Sigmoid colon (tissue), 7 donors: ENCODE measurements around the gene STK25. TPM values are rescaled to one million over a fixed set of nuclear protein-coding genes. Genes with fewer than 3 reads are reported as not detected.

Experiments
- DNase-seq: peaks from one replicate; pipeline ENCODE4 v3.0.0-alpha.2; 2019
- H3K27ac ChIP-seq, 4 donors: fragments of 200-600 bp; sonication (generic); one replicate each; pipeline ENCODE4 v1.5.1; 2016 to 2019; ENCODE audit warnings: mild to moderate bottlenecking in 1 of 4
- H3K27me3 ChIP-seq, 3 donors: fragments of 200-600 bp; sonication (generic); one replicate each; pipeline ENCODE4 v1.5.1; 2019; ENCODE audit warnings: mild to moderate bottlenecking in 1 of 3
- H3K36me3 ChIP-seq, 4 donors: fragments of 200-600 bp; sonication (generic); one replicate each; pipeline ENCODE4 v1.5.1; 2016 to 2019
- H3K4me1 ChIP-seq, 4 donors: fragments of 200-600 bp; sonication (generic); one replicate each; pipeline ENCODE4 v1.5.1; 2017 to 2019
- H3K4me3 ChIP-seq, 4 donors: fragments of 200-600 bp; sonication (generic); one replicate each; pipeline ENCODE4 v1.5.1; 2017 to 2019; ENCODE audit warnings: mild to moderate bottlenecking in 2 of 4, moderate library complexity in 1 of 4
- H3K9me3 ChIP-seq, 4 donors: fragments of 200-600 bp in 3 of 4; sonication (generic) in 3 of 4; one replicate each; pipeline versions ENCODE4 v1.5.1 to v1.6.1; 2013 to 2019
- CTCF ChIP-seq, 4 experiments: fragments of 450-650 bp in 3 of 4; fragments of 200-600 bp in 1 of 4; IDR thresholded peaks; one replicate each; pipeline ENCODE4 v1.5.1; 2016 to 2019; ENCODE audit warnings: antibody characterized with exemption in 4 of 4, mild to moderate bottlenecking in 3 of 4, moderate library complexity in 2 of 4
- EP300 ChIP-seq, 4 donors: sonication (generic); formaldehyde crosslinking; IDR thresholded peaks; one replicate each; pipeline ENCODE4 v1.6.1; 2017; ENCODE audit warnings: antibody characterized with exemption in 4 of 4
- POLR2A ChIP-seq, 2 donors: fragments of 450-650 bp; IDR thresholded peaks; one replicate each; pipeline ENCODE4 v1.6.1; 2016; ENCODE audit warnings: antibody characterized with exemption in 2 of 2, mild to moderate bottlenecking in 2 of 2, moderate library complexity in 2 of 2
- POLR2AphosphoS5 ChIP-seq, 4 donors: sonication (generic); formaldehyde crosslinking; IDR thresholded peaks; one replicate each; pipeline ENCODE4 v1.6.1; 2017; ENCODE audit warnings: antibody characterized with exemption in 4 of 4
- WGBS, 2 donors: extraction: QIAGEN DNeasy Blood & Tissue Kit; methylation state at CpG; one replicate each; pipeline ENCODE4 v1.1.7; 2013; 5-methylcytosine and 5-hydroxymethylcytosine counted together
- intact Hi-C: fragments of 100-400 bp; cut with DNase I; formaldehyde crosslinking; loops from one replicate; pipeline ENCODE4 v1.15.1; 2023
- polyA plus RNA-seq, 3 donors: library from polyadenylated mRNA; stranded (reverse); fragments of 200-250 nt; gene quantifications; one replicate each; pipeline ENCODE4 v1.2.3, GENCODE V29; 2013
- total RNA-seq, 4 donors: library from RNA; depleted of rRNA; stranded (reverse); fragments of >200 nt; gene quantifications; one replicate each; pipeline ENCODE4 v1.1.0, GENCODE V29; 2016
- donor health status: healthy with polysubstance abuse.
- donor health status: Bipolar disorder and iron deficiency.
- donor health status: healthy.

STK25 gene
- total and polyA plus RNA-seq, 7 donors = 77.7 to 266 (median 135) TPM

GRCh38 chr2:241535871-241536655, 27.7 kb upstream of the STK25 start:
- Histone ChIP-seq H3K4me3 (no peak overlapping the region), H3K4me1 (peaks cover 0 to 9% (median 6%) of the 10 kb centered on the region in 4 donors), H3K9me3 (no peaks in the 10 kb centered on the region), H3K27ac (no peak overlapping the region), H3K36me3 (no peaks in the 10 kb centered on the region), H3K27me3 (peaks cover 3 to 17% (median 6%) of the 10 kb centered on the region in 3 donors)
- TF ChIP-seq POLR2AphosphoS5 (IDR thresholded peaks at IDR 0.05) (no peak), EP300 (IDR thresholded peaks at IDR 0.05) (no peak), CTCF (IDR thresholded peaks at IDR 0.05) (no peak), POLR2A (IDR thresholded peaks at IDR 0.05) (no peak)
- intact Hi-C loops = no loop called here
- 55 to 67% methylated on average over 13 of the region's 13 CpGs for WGBS, 2 donors
- DNase-seq = no peak

GRCh38 chr2:241534701-241535375, 26.5 kb upstream of the STK25 start:
- Histone ChIP-seq H3K27ac (no peak overlapping the region), H3K4me3 (no peak overlapping the region), H3K27me3 (peaks cover 0 to 5% (median 0%) of the 10 kb centered on the region in 3 donors), H3K36me3 (no peaks in the 10 kb centered on the region), H3K4me1 (no peaks in the 10 kb centered on the region), H3K9me3 (no peaks in the 10 kb centered on the region)
- no peak for TF ChIP-seq POLR2AphosphoS5 (IDR thresholded peaks at IDR 0.05)
- no peak for TF ChIP-seq CTCF (IDR thresholded peaks at IDR 0.05)
- no peak for TF ChIP-seq POLR2A (IDR thresholded peaks at IDR 0.05)
- TF ChIP-seq EP300 (IDR thresholded peaks at IDR 0.05) = no peak
- intact Hi-C loops = no loop called here
- no peak for DNase-seq
- whole genome bisulfite sequencing, 2 donors = 81 to 85% methylated on average over 17 of the region's 17 CpGs

- Histone ChIP-seq H3K27ac (no peak overlapping the region), H3K9me3 (no peaks in the 10 kb centered on the region), H3K27me3 (peaks cover 0 to 5% (median 0%) of the 10 kb centered on the region in 3 donors), H3K4me3 (no peak overlapping the region), H3K36me3 (no peaks in the 10 kb centered on the region), H3K4me1 (no peaks in the 10 kb centered on the region)
- no peak for TF ChIP-seq EP300 (IDR thresholded peaks at IDR 0.05)
- 82 to 90% methylated on average over 7 of the region's 7 CpGs for WGBS, 2 donors
- intact Hi-C loops = no loop called here
- DNase-seq = no peak
These were observed 25.9 kb upstream of the STK25 start for GRCh38 chr2:241534293-241534692.

GRCh38 chr2:241532733-241533601, 24.6 kb upstream of the STK25 start:
- peaks cover 0 to 5% (median 0%) of the 10 kb centered on the region in 3 donors for H3K27me3 ChIP-seq
- intact Hi-C loops = no loop called here
- no peak for DNase-seq
- TF ChIP-seq EP300 (IDR thresholded peaks at IDR 0.05) = no peak
- no peak for TF ChIP-seq POLR2AphosphoS5 (IDR thresholded peaks at IDR 0.05)
- no peak for TF ChIP-seq POLR2A (IDR thresholded peaks at IDR 0.05)
- no peak for TF ChIP-seq CTCF (IDR thresholded peaks at IDR 0.05)
- no peaks in the 10 kb centered on the region for H3K4me1 ChIP-seq
- H3K4me3 ChIP-seq = no peak overlapping the region
- no peak overlapping the region for H3K27ac ChIP-seq
- WGBS, 2 donors = 86 to 88% methylated on average over 26 of the region's 26 CpGs
- H3K36me3 ChIP-seq = no peaks in the 10 kb centered on the region
- no peaks in the 10 kb centered on the region for H3K9me3 ChIP-seq

GRCh38 chr2:241532168-241532567, 23.8 kb upstream of the STK25 start:
- no peaks in the 10 kb centered on the region for H3K27me3 ChIP-seq
- intact Hi-C loops = no loop called here
- H3K9me3 ChIP-seq = no peaks in the 10 kb centered on the region
- no peak for TF ChIP-seq POLR2A (IDR thresholded peaks at IDR 0.05)
- TF ChIP-seq POLR2AphosphoS5 (IDR thresholded peaks at IDR 0.05) = no peak
- TF ChIP-seq CTCF (IDR thresholded peaks at IDR 0.05) = no peak
- TF ChIP-seq EP300 (IDR thresholded peaks at IDR 0.05) = no peak
- WGBS, 2 donors = 75 to 90% methylated on average over 8 of the region's 8 CpGs
- no peaks in the 10 kb centered on the region for H3K36me3 ChIP-seq
- H3K27ac ChIP-seq = no peak overlapping the region
- DNase-seq = no peak
- H3K4me1 ChIP-seq = no peaks in the 10 kb centered on the region
- no peak overlapping the region for H3K4me3 ChIP-seq
